22Rv1 (cell line): ENCODE results near the gene CMSS1.

Experiments
- CTCF ChIP-seq: fragments of 450-650 bp; IDR thresholded peaks from 2 replicates; pipeline ENCODE4 v1.5.1; 2017; ENCODE audit warnings: mild to moderate bottlenecking
- ZFX ChIP-seq: fragments of 450-650 bp; IDR thresholded peaks from 2 replicates; pipeline ENCODE4 v1.6.1; 2017; ENCODE audit warnings: antibody characterized with exemption, borderline replicate concordance

- peak; percentile 85 for TF ChIP-seq CTCF
- TF ChIP-seq ZFX, result no peak
These were observed 25.3 kb downstream of the CMSS1 start for GRCh38 chr3:99842826-99843589.
